Astrocyte of the spinal cord (primary cell): ENCODE data around the gene JUP.

ENCODE experiments used
- DNase-seq: peaks from one replicate; pipeline ENCODE4 v3.0.0; 2011; ENCODE audit warnings: low read depth, low spot score
- H3K4me3 ChIP-seq: 2 replicates; pipeline ENCODE4 v1.5.1; 2011; ENCODE audit warnings: low read depth, mild to moderate bottlenecking, low read length, moderate library complexity
- CTCF ChIP-seq: IDR thresholded peaks from 2 replicates; pipeline ENCODE4 v1.5.1; 2012; ENCODE audit warnings: low read depth, mild to moderate bottlenecking, low read length, inconsistent platforms
- in situ Hi-C: cut with HindIII; loops from 2 replicates; pipeline ENCODE4 v1.10.0; 2017; ENCODE audit warnings: low sequenced_read_pairs

The JUP gene

GRCh38 chr17:41725134-41725533, 61.4 kb downstream of the JUP start:
- no peak for DNase-seq
- TF ChIP-seq CTCF = no peak
- H3K4me3 ChIP-seq = no peak overlapping the region
- in situ Hi-C loops = loop anchor here (10.0 kb wide), 1 partner anchor 80 kb away; no protein-coding TSS in a partner anchor

GRCh38 chr17:41724476-41725050, 61.9 kb downstream of the JUP start:
- in situ Hi-C loops = loop anchor here (10.0 kb wide), 1 partner anchor 80 kb away; no protein-coding TSS in a partner anchor
- no peak overlapping the region for H3K4me3 ChIP-seq
- TF ChIP-seq CTCF = no peak
- no peak for DNase-seq

GRCh38 chr17:41723801-41724475, 62.6 kb downstream of the JUP start:
- H3K4me3 ChIP-seq = no peak overlapping the region
- in situ Hi-C loops = loop anchor here (10.0 kb wide), 1 partner anchor 81 kb away; no protein-coding TSS in a partner anchor
- no peak for DNase-seq
- no peak for TF ChIP-seq CTCF

GRCh38 chr17:41722231-41722630, 64.3 kb downstream of the JUP start:
- no peak for DNase-seq
- TF ChIP-seq CTCF = no peak
- in situ Hi-C loops = loop anchor here (10.0 kb wide), 1 partner anchor 83 kb away; no protein-coding TSS in a partner anchor
- H3K4me3 ChIP-seq = no peak overlapping the region

GRCh38 chr17:41718287-41718645, 68.2 kb downstream of the JUP start:
- TF ChIP-seq CTCF = no peak
- in situ Hi-C loops = no loop called here
- H3K4me3 ChIP-seq = no peak overlapping the region
- no peak for DNase-seq

- TF ChIP-seq CTCF = no peak
- H3K4me3 ChIP-seq = no peak overlapping the region
- in situ Hi-C loops = no loop called here
- DNase-seq = no peak
Measured at GRCh38 chr17:41717408-41718286, 68.9 kb downstream of the JUP start.
